ENCODE data around the gene TSPAN31. TPM values are rescaled to one million over a fixed set of nuclear protein-coding genes. Genes with fewer than 3 reads are reported as not detected.
"Not testable (repeated sequence)": the region's sequence is repeated elsewhere in the genome, so short reads cannot be mapped to it uniquely, and the experiment has no call there.

The TSPAN31 gene, protein sequence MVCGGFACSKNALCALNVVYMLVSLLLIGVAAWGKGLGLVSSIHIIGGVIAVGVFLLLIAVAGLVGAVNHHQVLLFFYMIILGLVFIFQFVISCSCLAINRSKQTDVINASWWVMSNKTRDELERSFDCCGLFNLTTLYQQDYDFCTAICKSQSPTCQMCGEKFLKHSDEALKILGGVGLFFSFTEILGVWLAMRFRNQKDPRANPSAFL
- 10 to 100 TPM; 30.1 to 38.8 (median 36.2) TPM for polyA plus RNA-seq

DNA sequence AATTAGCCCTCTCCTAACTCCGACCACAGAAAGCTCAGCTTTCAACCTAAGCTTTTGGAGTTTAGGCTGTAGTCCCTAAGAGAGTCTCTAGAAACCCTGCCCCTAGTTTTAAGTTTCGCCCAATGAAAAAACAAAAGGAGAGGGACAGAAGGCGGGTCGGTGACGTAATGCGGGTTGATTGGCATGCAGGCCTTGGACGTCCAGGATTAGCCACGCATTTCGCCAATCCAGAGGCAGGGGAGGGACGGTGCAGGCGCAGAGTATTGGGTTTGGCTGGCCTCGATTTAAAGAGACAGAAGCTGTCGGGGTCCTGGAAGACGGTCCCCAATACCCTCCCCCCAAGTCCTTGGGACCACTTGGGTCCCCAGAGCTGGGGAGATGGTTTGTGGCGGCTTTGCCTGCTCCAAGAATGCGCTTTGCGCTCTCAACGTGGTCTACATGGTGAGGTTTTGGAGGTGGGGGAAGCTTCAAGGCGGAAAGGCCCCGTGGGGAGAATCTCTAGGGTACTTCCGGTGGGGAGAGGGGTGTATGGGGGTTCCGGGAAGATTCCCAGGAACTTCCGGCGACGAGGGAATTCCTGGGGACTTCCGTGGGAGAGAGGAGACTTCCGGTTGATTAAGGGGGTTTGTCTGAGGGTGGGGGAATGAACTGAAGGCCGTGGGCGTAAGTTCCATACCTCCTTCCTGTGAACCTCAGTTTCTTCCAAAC is at the start of gene TSPAN31:
Gene TSPAN31, plus strand, starts transcription at position 263 of the 708 bp plus-strand sequence. Its CDS starts 116 bp downstream, at position 379.
- WGBS, 3 donors = 0 to 1% (median 0%) methylated on average over 29 of the region's 29 CpGs
- peak within 1 kb of the TSS; percentile 96 for H3K27ac ChIP-seq (ENCODE audit: low read depth, low read length)

DNA sequence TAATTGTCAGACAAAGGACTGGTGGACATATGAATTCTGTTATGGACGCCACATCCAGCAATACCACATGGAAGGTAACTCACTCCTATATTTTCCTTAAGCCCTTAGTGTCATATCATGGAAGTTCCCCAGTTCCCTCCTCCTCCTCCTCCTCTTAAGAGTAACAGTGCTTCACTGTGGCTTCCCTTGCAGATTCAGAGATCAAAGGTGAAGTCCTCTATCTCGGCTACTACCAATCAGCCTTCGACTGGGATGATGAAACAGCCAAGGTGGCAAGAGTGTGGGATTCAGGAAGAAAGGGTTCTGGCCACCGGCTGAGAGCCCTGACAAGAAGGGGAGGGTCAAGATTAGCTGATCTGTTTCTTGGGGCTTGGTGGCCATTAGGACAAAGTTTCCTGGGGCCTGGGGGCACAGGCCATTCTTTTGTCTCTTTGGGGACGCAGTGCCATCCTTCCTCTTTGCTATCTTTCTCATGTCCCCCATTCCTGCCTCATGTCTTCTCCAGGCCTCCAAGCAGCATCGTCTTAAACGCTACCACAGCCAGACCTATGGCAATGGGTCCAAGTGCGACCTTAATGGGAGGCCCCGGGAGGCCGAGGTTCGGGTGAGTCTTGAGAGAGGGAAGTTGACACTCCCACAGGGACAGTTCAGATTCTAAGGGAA is 48.9 kb upstream of the TSPAN31 start:
- H3K27ac ChIP-seq (ENCODE audit: low read depth, low read length) = no peak overlapping the region
- 89 to 95% (median 91%) methylated on average over 11 of the region's 11 CpGs for WGBS, 3 donors

DNA sequence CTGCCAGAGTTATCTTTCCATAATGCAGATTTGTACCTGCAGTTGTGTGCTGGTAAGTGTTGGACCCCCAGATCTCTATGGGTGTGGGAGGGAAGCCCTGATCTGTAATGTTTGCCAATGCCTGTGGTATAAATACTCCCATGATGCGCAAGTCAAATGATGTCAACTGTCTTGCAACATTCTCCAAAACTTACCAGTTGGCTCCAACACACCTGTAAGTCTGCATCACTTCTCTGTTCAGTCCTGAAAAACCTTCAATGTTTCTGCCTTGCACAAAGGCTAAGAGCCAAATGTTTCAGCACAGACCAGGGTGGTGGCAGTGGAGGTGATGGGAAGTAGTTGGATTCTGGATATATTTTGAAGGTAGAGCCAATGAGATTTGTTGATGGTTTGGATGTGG is 47.8 kb upstream of the TSPAN31 start:
- no peak overlapping the region for H3K27ac ChIP-seq (ENCODE audit: low read depth, low read length)
- 94 to 100% (median 100%) methylated on average over 1 of the region's 1 CpG for WGBS, 3 donors

DNA sequence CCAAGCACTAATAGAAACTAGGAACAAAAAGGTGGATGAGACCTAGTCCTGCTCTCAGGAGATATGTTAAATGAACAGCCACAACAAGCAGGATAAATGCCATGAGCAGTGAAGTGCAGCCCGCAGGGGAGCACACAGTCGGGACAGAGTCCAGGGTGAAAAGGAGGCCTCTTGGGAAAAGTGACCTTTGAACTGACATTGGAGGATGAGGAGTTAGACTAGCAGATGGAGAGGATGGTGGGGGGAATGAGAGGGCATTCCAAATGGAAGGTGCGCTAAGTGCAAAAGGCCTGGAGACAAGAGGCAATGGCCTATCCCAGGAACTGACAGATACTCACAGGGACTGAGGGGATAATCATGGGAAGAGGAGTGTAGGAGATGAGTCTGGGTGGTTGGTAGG is 46.4 kb upstream of the TSPAN31 start:
- H3K27ac ChIP-seq (ENCODE audit: low read depth, low read length) = no peak overlapping the region
- WGBS, 3 donors = 91 to 95% (median 91%) methylated on average over 3 of the region's 3 CpGs

DNA sequence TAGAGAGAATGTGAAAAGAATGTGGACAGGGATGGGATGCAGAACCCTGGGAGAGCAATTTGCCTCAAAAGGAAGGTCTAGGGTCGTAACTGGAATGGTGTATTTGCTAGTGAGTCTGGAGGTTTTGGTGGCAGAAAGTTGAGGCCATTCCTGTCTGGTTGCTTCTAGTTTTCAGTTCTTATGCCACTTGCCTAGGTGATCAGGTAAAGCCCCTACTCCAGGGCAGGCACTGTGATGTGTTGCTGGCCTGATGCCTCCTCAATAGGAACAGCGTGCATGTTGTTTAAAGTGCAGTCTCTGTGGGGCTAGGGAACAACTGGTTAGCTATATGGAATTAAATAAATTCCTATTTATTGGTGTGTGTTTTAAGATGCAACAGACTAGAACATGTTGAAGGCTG is 44.5 kb upstream of the TSPAN31 start:
- H3K27ac ChIP-seq (ENCODE audit: low read depth, low read length) = no peak overlapping the region
- 98 to 99% (median 98%) methylated on average over 2 of the region's 2 CpGs for WGBS, 3 donors

DNA sequence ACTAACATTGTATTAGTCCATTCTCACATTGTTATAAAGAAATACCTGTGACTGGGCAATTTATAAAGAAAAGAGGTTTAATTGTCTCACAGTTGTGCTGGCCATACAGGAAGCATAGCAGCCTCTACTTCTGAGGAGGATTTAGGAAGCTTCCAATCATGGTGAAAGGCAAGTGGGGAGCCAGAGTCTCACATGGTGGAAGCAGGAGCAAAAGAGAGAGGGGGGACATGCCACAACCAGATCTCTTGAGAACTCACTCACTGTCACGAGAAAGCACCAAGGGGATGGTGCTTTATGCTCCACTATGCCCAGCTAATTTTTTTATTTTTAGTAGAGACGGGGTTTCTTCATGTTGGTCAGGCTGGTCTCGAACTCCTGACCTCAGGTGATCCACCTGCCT is 37.6 kb upstream of the TSPAN31 start:
- no peak overlapping the region for H3K27ac ChIP-seq (ENCODE audit: low read depth, low read length)
- 96 to 98% (median 96%) methylated on average over 3 of the region's 3 CpGs for WGBS, 3 donors

DNA sequence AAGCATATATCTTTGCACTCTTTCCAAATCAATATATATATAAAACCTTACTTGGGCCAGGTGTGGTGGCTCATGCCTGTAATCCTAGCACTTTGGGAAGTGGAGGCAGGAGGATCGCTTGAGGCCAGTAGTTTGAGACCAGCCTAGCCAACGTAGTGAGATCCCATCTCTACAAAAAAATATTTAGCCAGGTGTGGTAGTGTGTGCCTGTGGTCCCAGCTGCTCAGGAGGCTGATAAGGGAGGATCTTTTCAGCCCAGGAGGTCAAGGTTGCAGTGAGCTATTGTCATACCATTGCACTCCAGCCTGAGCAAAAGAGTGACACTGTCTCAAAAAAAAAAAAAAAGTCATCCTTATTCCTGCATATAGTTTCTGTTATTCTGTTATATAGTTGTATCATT is 36.5 kb upstream of the TSPAN31 start:
- 77 to 94% (median 94%) methylated on average over 2 of the region's 2 CpGs for WGBS, 3 donors
- H3K27ac ChIP-seq (ENCODE audit: low read depth, low read length) = no peak overlapping the region

DNA sequence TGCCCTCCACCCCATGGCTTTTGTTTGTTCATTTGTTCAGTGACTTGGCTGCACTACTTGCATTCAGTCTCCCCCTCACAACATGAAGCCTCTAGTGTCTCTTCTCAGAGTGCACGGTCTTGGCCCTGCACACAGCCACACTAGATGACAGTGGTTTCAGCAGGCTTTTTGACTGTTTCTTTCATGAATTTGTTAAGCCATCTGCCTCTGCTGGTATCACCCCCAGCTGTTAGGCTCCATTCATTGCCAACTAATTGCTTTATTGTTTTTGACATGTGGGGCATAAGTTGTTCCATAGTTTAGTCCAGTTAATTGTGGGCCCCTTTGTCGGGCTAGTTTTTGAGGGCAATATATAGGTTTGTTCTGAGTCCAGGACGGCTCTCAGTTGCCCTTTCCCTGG is 32.1 kb upstream of the TSPAN31 start:
- no peak overlapping the region for H3K27ac ChIP-seq (ENCODE audit: low read depth, low read length)
- 92 to 97% (median 93%) methylated on average over 3 of the region's 3 CpGs for WGBS, 3 donors

DNA sequence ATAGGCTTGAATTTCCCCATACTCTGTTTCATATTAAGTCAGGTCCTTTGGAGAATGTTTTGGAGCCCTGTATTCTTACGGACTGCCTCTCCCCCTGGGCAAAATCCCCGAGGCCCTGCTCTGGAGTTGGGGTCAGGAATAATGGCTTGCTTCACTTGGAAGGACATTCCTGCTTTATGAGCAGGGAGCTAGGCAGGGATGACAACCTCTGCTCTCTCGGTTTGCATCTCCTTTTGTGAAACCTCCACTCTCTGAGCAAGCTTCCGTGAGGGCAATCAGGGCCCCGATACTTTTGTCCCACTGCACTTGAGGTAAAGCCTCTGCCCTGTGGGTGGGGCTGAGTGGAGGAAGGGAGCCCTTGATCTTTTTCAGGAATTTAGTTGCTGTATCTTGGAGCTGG is 31.6 kb upstream of the TSPAN31 start:
- H3K27ac ChIP-seq (ENCODE audit: low read depth, low read length) = no peak overlapping the region
- 91 to 93% (median 91%) methylated on average over 5 of the region's 5 CpGs for WGBS, 3 donors

DNA sequence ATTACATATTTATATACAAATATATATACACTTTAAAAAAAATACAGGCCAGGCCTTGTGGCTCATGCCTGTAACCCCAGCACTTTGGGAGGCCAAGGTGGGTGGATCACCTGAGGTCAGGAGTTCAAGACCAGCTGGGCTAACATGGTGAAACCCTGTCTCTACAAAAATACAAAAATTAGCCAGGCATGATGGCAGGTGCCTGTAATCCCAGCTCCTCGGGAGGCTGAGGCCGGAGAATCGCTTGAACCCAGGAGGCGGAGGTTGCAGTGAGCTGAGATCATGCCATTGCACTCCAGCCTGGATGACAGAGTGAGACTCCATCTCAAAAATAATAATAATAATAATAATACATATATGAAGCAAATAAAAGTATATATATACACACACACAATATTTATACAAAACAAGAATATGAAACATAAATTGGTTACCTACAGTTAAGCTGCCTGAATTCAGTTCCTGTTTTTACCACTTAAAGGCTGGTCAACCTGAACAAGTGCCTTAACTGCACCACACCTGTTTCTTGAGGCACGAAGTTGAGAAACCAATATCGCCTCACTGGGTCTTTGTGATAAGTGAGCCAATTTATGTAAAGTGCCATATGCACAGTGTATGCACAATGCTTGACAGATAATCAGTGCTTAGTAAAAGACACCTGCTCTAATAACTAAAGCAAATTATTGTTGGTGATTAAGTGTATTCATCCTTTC is 29.6 kb upstream of the TSPAN31 start:
- WGBS, 3 donors = 95 to 98% (median 96%) methylated on average over 6 of the region's 6 CpGs
- not testable (repeated sequence) for H3K27ac ChIP-seq (ENCODE audit: low read depth, low read length)

DNA sequence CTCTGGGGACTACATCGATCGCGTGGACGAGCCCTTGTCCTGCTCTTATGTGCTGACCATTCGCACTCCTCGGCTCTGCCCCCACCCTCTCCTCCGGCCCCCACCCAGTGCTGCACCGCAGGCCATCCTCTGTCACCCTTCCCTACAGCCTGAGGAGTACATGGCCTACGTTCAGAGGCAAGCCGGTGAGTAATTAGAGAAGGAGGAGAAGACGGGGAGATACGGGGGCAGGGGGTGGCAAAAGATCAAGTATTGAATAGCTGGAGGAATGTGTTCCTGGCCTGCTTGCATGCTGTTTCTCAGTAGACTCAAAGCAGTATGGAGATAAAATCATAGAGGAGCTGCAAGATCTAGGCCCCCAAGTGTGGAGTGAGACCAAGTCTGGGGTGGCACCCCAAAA is 29.1 kb upstream of the TSPAN31 start:
- 93 to 96% (median 94%) methylated on average over 12 of the region's 12 CpGs for WGBS, 3 donors

DNA sequence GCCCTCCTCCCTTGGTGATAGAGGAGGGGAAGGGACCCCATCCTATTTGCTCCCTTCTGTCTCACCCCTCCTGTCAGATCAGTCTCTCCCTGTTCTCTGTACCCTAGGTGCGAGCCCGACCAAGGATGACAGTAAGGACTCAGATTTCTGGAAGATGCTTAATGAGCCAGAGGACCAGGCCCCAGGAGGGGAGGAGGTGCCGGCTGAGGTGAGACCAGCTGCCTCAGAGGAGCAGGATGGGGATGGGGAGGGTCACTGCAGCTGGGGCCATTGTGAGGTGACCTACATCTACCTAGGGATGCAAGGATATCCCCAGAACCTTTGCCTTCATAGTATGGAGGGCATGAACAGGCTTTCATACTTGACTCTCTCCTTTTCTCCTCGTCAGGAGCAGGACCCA is 28.5 kb upstream of the TSPAN31 start:
- WGBS, 3 donors = 89 to 97% (median 95%) methylated on average over 4 of the region's 4 CpGs
- H3K27ac ChIP-seq (ENCODE audit: low read depth, low read length) = no peak overlapping the region

More for the DNA sequence above, 29.1 kb upstream of the TSPAN31 start:
- no peak overlapping the region for H3K27ac ChIP-seq (ENCODE audit: low read depth, low read length)

DNA sequence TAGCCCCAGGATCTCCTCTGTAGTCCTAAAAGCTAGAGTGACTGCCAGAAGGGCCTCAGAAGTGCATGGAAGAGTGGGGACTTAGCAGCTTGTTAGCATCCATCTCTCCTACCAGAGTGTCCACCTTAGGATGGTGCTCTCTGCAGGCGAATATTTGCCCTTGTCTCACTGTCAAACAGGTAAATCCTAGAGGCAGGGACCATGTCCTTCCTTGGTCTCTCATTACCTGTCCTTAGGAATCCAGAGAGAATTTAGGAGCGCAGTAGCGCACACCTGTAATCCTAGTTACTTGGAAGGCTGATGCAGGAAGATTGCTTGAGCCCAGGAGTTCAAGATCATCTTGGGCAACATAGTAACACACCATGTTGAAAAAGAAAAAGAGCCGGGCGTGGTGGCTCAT is 27.7 kb upstream of the TSPAN31 start:
- 98 to 100% (median 98%) methylated on average over 5 of the region's 5 CpGs for WGBS, 3 donors
- H3K27ac ChIP-seq (ENCODE audit: low read depth, low read length) = no peak overlapping the region

DNA sequence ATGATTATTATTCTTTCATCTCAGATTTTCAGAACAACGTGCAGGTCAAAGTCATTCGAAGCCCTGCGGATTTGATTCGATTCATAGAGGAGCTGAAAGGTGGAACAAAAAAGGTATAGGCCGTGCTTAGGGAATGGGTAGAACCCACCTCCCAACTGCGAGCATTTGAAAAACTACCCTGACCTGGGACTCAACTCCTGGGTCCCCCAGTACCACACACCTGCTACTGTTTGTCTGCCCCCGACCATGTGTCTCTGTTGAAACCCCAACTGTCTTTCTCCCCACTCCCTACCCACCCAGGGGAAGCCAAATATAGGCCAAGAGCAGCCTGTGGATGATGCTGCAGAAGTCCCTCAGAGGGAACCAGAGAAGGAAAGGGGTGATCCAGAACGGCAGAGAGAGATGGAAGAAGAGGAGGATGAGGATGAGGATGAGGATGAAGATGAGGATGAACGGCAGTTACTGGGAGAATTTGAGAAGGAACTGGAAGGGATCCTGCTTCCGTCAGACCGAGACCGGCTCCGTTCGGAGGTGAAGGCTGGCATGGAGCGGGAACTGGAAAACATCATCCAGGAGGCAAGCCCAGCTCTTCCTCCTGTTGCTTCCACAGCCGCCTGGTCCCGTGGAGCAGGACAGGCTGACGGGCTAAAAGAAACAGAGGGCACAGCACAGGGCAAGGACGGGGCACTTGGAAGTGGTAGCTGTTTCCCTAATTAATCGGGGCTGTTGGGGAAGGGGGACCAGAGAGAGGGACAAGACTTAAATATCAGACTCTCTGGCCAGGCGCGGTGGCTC is 26.8 kb upstream of the TSPAN31 start:
- 96 to 97% (median 96%) methylated on average over 22 of the region's 22 CpGs for whole genome bisulfite sequencing, 3 donors
- no peak overlapping the region for H3K27ac ChIP-seq (ENCODE audit: low read depth, low read length)

DNA sequence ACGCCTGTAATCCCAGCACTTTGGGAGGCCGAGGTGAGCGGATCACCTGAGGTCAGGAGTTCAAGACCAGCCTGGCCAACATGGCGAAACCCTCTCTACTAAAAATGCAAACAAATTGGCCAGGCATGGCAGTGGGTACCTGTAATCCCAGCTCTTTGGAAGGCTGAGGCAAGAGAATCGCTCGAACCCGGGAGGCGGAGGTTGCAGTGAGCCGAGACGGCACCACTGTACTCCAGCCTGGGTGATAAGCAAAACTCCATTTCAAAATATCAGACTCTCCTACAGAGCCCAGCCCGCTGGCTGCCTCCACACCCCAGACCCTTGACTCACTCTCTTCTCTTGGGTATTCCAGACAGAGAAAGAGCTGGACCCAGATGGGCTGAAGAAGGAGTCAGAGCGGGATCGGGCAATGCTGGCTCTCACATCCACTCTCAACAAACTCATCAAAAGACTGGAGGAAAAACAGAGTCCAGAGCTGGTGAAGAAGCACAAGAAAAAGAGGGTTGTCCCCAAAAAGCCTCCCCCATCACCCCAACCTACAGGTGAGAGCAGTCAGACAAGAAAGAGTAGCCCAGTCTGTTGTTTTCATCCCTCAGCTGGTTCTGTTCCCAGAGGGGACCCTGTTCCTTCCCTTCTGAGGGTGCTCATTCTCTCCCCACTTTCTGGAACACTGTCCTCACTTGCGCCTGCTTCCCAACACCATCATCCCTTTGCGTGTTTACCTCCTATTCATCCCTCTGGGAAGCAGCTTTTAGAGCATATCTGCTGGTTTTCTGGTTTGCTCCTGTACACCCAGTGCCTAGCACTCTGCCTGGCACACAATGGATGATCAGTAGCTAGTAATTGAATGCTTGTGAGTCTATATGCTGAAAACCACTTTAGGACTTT is 26.0 kb upstream of the TSPAN31 start:
- H3K27ac ChIP-seq (ENCODE audit: low read depth, low read length) = no peak overlapping the region
- 96 to 97% (median 97%) methylated on average over 15 of the region's 15 CpGs for WGBS, 3 donors

DNA sequence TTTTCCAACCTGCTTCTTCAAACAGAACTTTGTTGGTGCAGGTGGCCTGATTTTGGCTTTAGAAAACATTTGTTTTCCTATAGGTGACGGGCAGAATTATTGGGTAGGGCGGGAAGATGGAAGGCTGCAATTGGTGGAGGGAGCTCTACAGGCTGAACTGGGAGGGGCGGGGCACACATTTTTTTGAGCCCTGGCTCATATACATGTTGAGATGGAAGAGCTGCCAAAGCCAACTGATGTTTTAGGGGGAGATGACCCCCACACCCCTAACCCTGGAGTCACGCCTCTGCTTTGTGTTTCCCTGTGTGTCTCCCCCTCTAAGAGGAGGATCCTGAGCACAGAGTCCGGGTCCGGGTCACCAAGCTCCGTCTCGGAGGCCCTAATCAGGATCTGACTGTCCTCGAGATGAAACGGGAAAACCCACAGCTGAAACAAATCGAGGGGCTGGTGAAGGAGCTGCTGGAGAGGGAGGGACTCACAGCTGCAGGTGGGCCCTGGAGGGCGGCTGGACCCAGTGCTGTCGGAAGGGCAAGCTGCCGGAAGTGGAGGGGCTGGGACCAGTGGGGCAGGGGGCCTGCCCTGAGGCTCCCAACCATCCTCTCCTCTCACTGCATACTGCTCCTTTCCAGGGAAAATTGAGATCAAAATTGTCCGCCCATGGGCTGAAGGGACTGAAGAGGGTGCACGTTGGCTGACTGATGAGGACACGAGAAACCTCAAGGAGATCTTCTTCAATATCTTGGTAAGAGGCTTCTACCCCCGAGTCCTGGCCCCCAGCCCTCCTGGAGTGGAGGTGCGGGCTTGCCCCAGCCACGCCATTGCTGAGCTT is 24.8 kb upstream of the TSPAN31 start:
- 85 to 93% (median 92%) methylated on average over 18 to 20 of the region's 20 CpGs for WGBS, 3 donors
- H3K27ac ChIP-seq (ENCODE audit: low read depth, low read length) = no peak overlapping the region
